Pons (tissue), 1 donor: ENCODE measurements around the gene OTUB1.
"Not testable (repeated sequence)": the region's sequence is repeated elsewhere in the genome, so short reads cannot be mapped to it uniquely, and the experiment has no call there.

Experiments used
- DNase-seq: peaks from one replicate; pipeline ENCODE4 v3.0.0-alpha.2; 2016; ENCODE audit warnings: low spot score

Gene OTUB1, protein sequence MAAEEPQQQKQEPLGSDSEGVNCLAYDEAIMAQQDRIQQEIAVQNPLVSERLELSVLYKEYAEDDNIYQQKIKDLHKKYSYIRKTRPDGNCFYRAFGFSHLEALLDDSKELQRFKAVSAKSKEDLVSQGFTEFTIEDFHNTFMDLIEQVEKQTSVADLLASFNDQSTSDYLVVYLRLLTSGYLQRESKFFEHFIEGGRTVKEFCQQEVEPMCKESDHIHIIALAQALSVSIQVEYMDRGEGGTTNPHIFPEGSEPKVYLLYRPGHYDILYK

DNA sequence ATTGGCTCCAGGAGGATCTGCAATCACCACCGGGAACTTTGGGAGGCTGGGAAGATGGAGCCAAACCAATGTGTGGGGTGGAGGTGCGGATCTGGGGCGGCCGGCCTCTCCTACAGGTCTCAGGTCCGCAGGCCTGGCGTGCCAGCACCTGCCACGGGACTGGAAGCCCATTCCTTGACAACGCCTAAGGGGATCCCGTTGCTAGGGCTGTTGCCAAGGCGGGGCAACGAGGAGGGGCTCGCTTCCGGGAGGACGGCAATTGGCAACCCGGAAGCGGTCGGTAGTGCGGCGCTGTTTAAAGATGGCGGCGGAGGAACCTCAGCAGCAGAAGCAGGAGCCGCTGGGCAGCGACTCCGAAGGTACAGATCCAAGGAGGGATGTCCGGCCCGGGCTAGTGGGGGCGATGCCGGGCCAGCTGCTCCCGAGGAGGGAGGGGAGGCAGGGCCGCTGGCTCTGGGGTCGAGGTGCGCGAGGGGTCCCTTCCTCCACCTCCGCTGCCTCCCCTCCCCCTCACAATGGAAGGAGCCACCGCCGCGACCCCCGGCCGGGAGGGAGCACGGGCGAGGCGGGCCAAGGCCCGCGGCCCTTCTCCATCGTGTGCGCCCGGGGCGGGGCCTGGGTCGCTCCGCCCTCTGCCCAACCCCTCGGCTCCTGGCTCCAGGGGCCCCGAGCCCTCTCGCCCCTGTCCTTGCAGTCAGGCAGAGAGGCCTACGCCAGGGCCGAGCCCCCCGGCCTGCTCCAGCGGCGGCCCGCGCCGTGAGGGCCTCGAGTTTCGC lies at the start of gene OTUB1:
OTUB1 (plus strand) TSS at position 283 of the 776 bp plus-strand sequence; CDS start at position 302, 19 bp downstream.
- peak; percentile 76 for DNase-seq

DNA sequence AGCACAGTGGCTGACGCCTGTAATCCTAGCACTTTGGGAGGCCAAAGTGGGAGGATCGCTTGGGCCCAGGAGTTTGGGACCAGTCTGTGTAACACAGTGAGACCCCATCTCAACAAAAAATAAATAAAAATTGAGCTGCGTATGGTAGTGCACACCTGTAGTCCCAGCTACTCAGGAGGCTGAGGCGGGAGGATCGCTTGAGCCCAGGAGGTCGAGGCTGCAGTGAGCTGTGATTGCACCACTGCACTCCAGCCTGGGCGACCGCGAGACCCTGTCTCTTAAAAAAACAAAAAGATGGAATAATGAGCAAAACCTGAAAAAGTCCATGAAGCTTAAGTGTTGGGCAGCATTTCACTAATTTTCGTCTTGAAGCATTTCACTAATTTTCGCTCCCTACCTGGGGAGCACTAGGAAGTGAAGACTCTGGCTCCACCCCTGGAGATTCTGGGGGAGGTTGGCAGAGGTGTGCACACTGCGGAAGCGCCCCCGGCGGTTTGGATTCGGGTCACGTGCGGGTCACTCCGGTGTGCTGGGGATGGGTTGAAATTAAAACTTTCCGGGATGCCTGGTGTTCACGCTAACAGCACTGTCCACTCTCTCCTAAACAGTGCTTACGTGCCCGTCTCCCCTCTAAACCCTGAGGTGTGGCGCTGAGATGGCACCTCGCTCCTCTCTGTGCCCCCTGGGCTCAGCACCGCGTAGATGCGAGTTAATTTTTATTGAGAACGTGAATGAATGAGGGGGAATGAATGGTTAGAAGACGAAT lies 48.3 kb upstream of the OTUB1 start:
- DNase-seq: no peak

DNA sequence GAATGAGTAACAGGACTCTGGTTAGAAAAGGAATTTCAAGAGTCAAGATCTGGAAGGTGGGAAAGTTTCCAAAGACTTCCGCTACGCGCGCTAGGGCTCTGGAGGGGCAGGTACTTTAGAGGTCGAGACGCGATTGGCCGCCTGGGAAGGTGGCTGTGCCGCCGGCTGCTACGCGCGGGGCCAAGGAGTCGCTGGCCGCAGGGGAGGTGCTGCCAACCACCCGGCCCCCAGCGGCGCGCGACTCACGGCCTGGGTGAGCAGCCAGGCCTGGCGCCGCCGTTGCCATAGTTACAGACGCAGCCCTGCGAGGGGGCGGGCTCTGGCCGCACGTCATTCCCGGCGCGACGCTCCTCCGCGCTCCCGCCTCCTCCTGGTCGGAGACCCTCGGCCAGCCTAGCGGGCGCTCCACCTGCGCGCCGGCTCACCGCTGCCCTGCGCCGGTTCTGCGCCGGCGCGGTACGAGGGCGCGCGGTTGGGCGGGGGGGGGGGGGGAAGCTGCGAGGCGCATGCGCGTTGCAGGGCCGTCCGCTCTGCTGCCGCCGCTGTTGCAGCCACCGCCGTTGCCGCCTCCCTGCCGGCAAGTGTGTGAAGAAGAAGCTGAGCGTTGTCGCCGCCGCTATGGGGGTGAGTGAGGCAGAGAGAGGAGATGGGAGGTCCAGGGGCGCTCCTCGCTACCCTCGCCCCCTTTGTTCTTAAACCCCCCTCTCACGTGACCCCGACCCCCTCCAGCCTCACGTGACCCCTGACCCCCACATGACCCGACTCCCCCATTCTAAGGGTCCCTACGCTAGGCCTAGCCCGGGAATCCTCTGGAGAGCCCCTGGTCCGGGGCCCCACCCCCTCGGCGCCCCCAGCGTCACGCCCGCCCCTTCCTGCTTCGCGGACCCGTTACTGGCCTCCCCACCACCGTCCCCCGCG lies 47.5 kb upstream of the OTUB1 start, which contains the start of gene NAA40:
NAA40 (plus strand) TSS at position 524 of the 918 bp plus-strand sequence; CDS start at position 619, 95 bp downstream.
- DNase-seq: peak; percentile 83

DNA sequence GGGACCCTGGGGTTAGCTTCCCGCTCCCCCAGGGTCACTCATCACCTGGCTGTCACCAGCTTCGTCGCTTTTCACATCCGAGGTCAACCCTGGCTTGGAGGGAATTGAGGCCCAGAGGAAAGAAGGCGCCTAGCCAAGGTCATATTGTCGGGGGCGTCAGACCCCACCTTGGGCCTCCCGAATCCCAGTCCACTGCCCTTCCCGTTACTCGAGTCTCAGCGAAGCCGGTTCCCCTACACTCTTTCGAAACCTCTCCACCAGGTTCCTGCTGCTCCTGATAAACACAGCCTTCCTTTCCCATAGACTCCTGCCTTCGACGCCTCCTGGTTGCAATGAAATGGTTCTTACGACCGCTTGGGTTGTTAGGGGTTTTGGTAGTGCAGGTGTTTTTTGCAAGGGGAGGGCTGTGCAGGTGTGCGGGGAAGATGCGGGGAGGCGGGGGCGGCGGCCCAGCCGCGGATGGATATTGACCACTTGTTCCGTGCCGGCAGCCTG lies 46.8 kb upstream of the OTUB1 start:
- DNase-seq: no peak

DNA sequence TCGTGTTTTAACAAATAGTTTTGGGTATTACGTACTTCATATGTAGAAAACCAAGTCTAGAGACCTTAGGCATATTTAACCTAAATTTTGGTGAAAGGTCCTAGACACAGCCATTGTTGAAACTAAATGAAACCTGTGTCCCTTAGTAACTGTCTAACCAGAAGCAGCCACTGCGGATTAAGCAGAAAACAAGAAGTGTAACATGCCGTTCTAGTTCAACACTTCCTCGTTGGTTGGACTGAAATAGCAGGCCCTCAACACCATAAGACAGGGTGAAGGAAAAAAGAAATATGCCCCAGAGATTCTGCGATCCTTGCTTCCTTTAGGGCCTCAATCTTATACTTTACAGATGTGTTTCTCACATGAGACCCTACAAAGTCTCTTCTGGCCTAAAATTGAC lies 45.5 kb upstream of the OTUB1 start:
- peak; percentile 52 for DNase-seq

DNA sequence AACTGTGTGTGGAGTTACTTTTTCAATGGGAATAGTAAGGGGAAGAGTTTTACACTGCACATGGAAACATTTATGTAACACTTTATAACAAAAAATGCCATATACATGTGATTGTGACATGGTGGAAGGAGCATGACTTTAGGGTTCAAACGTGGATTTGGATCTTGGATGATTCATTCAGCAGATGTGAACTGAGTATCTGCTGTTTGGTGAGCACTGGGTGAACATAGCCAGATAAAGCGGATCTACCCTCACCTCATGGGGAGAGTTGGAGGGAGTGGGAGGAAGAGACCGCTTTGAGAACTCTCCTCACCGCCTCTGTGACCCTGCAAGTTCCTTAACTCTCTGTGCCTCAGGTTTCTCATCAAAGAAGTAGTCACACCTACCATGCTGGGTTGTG lies 44.3 kb upstream of the OTUB1 start:
- no peak for DNase-seq

DNA sequence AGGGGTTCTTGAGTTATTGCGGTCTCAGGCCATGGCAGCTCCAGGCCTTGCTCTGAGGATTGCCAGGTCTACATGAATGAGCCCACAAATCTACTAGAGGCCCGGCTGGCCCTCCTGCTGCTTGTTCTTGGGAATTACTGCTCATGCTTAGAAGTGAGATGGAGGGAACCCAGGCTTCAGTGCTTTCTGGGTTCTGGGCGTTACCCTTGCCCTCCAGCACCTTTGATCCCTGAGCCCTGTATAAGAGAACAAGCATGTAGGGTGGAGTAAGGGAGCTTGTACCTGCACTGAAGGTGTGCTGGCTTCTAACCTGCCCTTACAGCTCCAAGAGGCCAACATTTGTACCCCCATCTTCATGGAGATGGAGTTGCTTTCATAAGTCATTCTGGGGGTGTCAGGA lies 43.4 kb upstream of the OTUB1 start:
- no peak for DNase-seq

DNA sequence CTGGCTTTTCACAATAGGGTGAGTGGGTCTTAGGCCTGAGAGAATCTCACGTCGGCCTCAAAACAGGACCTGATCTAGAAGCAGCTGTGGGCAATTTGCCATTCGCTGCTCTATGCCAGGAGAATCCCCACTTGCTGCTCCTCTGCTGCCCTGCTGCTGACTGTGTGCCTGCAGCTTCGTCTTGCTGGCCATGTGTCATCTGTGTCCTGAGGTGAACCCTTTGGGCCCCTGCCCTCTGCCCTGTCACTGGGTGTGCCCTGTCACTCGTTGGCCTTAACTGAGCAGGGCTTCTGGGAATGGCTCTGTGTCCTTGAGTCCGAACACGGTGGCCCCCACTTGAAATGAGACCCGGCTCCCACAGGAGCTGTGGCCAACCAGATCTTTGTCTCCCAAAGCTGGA lies 41.3 kb upstream of the OTUB1 start:
- DNase-seq: no peak

DNA sequence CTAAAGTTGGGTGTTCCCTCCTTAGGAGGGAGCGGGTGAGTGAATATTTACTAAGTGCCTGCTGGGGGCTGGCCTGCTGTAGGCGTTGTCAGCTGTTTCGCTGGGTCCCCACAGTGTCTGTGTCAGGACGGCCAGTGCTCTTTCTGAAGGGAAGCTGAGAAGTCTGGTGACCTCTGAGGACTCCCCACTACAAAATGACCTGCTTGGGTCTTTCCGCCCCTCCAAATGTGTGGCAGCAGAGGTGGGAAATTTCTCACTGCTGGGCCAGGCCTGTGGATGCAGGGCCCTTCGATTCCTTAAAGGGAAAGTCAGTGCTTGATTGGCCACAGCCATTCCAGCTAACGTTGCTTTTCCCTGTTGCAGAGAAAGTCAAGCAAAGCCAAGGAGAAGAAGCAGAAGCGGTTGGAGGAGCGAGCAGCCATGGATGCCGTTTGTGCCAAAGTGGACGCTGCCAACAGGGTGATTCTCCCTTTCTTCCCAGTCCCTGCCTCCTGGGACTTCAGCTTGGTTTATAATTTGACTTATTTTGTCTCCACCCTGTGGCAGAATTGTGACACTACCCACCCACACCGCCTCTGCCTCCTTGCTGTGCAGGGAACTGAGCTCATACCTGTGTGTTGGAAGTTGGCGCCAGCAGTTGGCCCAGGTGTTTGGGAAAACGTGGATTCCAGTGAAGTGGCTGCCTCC lies 40.6 kb upstream of the OTUB1 start:
- DNase-seq: peak; percentile 89

DNA sequence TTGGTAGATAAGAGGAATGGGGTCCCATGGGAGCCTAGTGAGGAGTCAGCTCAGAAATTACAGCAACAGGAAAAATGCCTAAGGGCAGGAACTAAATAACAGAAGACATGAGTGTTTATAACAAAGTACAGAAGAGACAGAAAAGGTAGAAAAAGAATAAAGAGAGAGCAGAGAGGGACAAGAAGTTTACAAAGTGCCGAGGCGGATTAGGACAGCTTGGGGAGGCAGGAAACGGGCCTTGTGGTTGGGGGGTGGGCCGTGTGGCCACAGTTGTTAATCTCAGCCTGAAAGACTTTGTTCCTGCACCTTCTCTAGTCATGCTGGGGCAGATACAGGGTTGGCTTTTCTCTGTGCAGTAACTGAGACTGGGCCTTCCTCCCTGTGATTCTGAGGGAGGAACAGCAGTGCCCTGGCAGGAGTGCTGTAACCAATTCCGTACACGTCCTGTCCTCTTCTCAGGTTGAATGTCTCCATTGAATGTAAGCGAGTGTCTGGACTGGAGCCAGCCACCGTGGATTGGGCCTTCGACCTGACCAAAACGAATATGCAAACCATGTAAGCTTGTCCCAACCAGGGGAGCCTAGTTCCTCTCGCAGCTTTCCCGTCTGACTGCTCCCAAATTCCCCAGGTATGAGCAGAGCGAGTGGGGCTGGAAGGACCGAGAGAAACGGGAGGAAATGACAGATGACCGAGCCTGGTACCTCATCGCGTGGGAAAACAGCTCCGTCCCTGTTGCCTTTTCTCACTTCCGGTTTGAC lies 34.3 kb upstream of the OTUB1 start:
- DNase-seq: no peak

DNA sequence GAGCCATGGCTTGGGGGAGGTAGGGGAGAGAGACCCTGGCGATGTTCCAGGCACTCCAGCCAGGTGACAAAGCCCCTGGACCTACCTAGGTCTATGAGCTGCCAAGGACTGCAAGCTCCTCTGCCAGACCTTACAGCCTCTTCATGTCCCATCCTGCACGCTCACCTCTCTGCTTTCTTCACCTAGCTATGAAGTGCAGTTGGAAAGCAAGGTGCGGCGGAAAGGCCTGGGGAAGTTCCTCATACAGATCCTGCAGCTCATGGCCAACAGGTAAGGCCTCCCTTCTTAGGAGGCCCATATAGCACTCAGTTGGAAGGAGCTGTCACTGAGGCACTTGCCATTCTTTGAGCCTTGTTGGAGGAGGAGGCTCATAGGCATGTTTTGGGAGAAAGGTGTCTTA lies 33.7 kb upstream of the OTUB1 start:
- DNase-seq: no peak

DNA sequence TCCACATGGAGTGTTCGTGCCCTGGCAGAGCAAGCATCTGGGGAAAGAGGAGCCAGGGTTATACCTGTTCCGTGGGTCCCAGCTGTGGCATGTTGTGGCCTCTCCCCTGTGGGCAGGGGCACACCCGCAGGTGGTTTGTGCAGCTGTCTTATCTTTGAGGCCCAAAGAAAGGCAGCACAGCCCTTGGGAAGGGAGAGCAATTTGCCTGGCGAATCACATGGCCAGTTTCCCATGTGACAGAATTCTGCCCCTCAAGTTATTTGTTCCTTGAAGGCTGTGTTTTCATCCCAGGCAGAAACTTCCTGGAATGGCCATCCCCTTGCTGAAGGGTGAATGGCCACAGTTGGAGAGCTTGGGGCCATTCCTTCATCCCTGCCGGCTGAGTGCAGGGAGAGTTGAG lies 28.2 kb upstream of the OTUB1 start:
- no peak for DNase-seq

DNA sequence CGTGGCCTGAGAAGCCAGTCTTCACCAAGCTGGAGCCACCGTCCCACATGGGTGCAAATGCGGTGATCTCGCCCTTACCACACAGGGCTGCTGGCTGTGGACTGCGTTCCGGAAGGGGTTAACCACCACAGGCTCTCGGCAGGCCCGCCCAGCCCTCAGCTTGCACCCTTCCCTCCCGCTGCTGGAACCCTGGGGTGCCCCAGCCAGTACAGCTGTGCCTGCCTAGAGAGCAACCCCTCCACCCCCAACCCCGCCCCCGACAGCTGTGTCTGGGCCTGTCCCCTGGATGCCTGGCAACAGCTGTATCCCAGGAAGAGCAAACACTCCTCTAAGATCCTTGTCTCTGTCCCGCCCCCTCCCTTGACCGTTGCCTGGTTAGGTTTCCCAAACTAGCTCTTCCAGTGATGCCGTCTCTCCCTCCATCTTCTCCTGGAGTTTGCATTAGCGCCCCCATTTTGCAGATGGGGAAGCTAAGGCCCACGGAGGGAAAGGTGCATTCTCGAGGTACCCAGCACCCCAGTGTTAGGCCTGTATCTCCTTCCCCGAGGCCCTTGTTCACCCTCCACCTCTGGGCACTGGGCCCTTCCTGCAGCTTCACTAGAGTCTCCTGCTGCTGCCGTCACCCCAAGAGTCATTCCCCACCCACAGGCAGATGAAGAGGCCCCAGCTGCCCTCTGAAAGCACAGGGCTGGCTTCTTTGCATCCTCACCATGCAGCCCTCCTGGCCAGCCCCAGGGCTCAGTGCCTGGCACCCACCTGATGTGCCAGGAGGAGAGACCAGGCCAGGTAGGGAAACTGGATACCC lies 24.4 kb upstream of the OTUB1 start:
- DNase-seq: no peak

DNA sequence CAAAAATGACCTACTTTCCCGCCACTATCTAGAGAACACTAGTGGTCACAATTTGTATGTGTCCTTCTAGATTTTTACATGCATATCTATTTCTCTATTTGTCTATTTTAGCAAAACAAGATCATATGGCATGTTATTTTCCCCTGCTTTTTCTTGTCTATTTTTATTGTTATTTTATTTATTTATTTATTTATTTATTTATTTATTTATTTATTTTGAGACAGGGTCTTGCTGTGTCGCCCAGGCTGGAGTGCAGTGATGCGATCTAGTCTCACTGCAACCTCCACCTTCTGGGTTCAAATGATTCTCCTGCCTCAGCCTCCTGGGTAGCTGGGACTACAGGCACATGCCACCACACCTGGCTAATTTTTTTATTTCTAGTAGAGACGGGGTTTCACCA lies 22.3 kb upstream of the OTUB1 start:
- not testable (repeated sequence) for DNase-seq

DNA sequence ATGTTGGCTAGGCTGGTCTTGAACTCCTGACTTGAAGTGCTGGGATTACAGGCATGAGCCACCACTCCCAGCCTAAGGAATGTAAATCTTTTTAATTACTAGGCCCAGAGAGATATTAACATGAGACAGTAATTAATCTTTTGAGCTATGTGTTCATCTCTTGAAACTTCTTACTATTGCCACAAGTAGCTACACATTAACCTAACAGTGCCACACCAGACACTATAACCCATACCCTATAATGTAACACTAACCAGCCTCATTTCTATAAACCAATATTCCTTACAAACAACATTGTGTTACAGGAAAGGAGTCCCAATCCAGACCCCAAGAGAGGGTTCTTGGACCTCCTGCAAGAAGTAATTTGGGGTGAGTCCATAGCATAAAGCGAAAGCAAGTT lies 19.8 kb upstream of the OTUB1 start:
- DNase-seq: no peak

DNA sequence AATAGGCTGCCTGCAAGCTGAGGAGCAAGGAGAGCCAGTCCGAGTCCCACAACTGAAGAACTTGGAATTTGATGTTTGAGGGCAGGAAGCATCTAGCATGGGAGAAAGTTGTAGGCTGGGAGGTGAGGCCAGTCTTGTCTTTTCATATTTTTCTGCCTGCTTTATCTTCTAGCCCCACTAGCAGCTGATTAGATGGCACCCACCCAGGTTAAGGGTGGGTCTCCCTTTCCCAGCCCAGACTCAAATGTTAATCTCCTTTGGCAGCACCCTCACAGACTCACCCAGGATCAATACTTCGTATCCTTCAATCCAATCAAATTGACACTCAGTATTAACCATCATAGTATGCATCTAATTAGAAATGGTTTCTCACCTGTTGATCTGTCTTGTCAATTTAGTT lies 16.8 kb upstream of the OTUB1 start:
- DNase-seq: no peak

DNA sequence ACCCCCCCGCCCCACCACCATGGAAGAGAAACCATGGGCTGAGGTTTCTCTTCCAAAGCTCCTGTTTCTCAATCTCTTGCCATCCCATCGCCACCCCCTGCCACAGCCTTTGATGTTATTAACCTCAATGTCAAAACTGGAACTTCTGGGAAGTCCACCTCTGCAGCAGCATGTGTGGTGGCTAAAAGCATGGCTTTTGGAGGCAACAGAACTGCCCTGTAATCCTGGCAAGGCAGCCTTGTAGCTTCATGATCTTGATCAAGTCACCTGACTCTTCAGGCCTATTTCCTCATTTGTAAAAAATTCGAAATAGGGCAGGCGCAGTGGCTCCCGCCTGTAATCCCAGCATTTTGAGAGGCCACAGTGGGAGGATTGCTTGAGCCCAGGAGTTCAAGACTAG lies 15.3 kb upstream of the OTUB1 start:
- no peak for DNase-seq

DNA sequence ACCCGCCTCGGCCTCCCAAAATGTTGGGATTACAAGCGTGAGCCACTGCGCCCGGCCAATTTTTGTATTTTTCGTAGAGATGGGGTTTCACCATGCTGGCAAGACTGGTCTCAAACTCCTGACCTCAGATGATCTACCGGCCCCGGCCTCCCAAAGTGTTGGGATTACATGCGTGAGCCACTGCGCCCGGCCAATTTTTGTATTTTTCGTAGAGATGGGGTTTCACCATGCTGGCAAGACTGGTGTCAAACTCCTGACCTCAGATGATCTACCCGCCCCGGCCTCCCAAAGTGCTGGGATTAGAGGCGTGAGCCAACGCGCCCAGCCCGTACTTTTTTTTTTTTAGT lies 12.4 kb upstream of the OTUB1 start:
- DNase-seq: not testable (repeated sequence)
